Activated T-helper 1 cell treated with Interleukin-2 at 50 U/mL for 16 hours (primary cell): ENCODE data around the gene C5orf34.
"Not testable (repeated sequence)": the region's sequence is repeated elsewhere in the genome, so short reads cannot be mapped to it uniquely, and the experiment has no call there.

Experiments used
- DNase-seq: peaks from one replicate; pipeline ENCODE4 v3.0.0-alpha.2; 2020; ENCODE audit warnings: low read depth

Gene C5orf34

GRCh38 chr5:43514025-43514424, 923 bp downstream of the C5orf34 start:
- DNase-seq: no peak

- not testable (repeated sequence) for DNase-seq
Measured at GRCh38 chr5:43511062-43511461, 3.9 kb downstream of the C5orf34 start.

- no peak for DNase-seq
Measured at GRCh38 chr5:43498581-43498980, 16.4 kb downstream of the C5orf34 start.

- no peak for DNase-seq
Measured at GRCh38 chr5:43497311-43498104, 17.4 kb downstream of the C5orf34 start.

- DNase-seq: no peak
Measured at GRCh38 chr5:43491326-43491725, 23.6 kb downstream of the C5orf34 start.

GRCh38 chr5:43486353-43486752, 28.6 kb downstream of the C5orf34 start:
- no peak for DNase-seq

GRCh38 chr5:43485406-43485805, 29.5 kb downstream of the C5orf34 start:
- no peak for DNase-seq

- peak; percentile 80 for DNase-seq
Measured at GRCh38 chr5:43484106-43484849, 30.7 kb downstream of the C5orf34 start.

GRCh38 chr5:43483298-43484105, 31.4 kb downstream of the C5orf34 start, which contains the start of gene TMEM267:
Gene TMEM267, minus strand, starts transcription at chr5:43483865. Its CDS starts 29,896 bp downstream, at chr5:43453969.
- peak; percentile 80 for DNase-seq

GRCh38 chr5:43482490-43483297, 32.3 kb downstream of the C5orf34 start:
- DNase-seq: no peak

GRCh38 chr5:43469671-43470391, 45.1 kb downstream of the C5orf34 start:
- DNase-seq: no peak

GRCh38 chr5:43467100-43467499, 47.8 kb downstream of the C5orf34 start:
- DNase-seq: no peak

GRCh38 chr5:43465455-43465854, 49.5 kb downstream of the C5orf34 start:
- not testable (repeated sequence) for DNase-seq

GRCh38 chr5:43461066-43461465, 53.9 kb downstream of the C5orf34 start:
- DNase-seq: no peak

- no peak for DNase-seq
Measured at GRCh38 chr5:43456556-43456955, 58.4 kb downstream of the C5orf34 start.

GRCh38 chr5:43441575-43441974, 73.4 kb downstream of the C5orf34 start:
- DNase-seq: not testable (repeated sequence)

- DNase-seq: no peak
Measured at GRCh38 chr5:43437062-43437660, 77.8 kb downstream of the C5orf34 start.
